LNCAP (cell line): ENCODE measurements around the gene STOML3.

Source experiments
- CTCF ChIP-seq: fragments of 450-650 bp; IDR thresholded peaks from 2 replicates; pipeline ENCODE4 v1.5.1; 2017; ENCODE audit warnings: mild to moderate bottlenecking

The STOML3 gene

GRCh38 chr13:38954844-38955243 is 35.8 kb downstream of the STOML3 start:
- TF ChIP-seq CTCF, result no peak

- no peak for TF ChIP-seq CTCF
These were observed 36.3 kb downstream of the STOML3 start for GRCh38 chr13:38954291-38954690.

- no peak for TF ChIP-seq CTCF
These were observed 37.8 kb downstream of the STOML3 start for GRCh38 chr13:38952827-38953226.

GRCh38 chr13:38951525-38952313 is 38.9 kb downstream of the STOML3 start:
- no peak for TF ChIP-seq CTCF

- no peak for TF ChIP-seq CTCF
These were observed 39.6 kb downstream of the STOML3 start for GRCh38 chr13:38950987-38951386.

GRCh38 chr13:38947054-38947453 is 43.6 kb downstream of the STOML3 start:
- TF ChIP-seq CTCF, result no peak

GRCh38 chr13:38944219-38944618 is 46.4 kb downstream of the STOML3 start:
- TF ChIP-seq CTCF, result no peak

GRCh38 chr13:38943231-38943630 is 47.4 kb downstream of the STOML3 start:
- TF ChIP-seq CTCF, result no peak
